Measurements from ENCODE around the gene PIGN. TPM values are rescaled to one million over a fixed set of nuclear protein-coding genes. Genes with fewer than 3 reads are reported as not detected.

Gene PIGN
- polyA plus RNA-seq, 1 donor from 2014 or later: 8.7 TPM

GRCh38 chr18:62030091-62030985 is 156.5 kb downstream of the PIGN start:
- no peak for TF ChIP-seq SMC3 (conservative IDR thresholded peaks at IDR 0.05; ENCODE audit: poor library complexity)
- no peak for TF ChIP-seq EZH2 (IDR thresholded peaks at IDR 0.05; ENCODE audit: borderline replicate concordance, insufficient read depth, low read length, poor library complexity, severe bottlenecking)
- no peak for TF ChIP-seq MXI1 (conservative IDR thresholded peaks at IDR 0.05; ENCODE audit: poor library complexity, severe bottlenecking)
- TF ChIP-seq CTCF (IDR thresholded peaks at IDR 0.05; ENCODE audit: poor library complexity, severe bottlenecking): no peak
- no peak for TF ChIP-seq POLR2AphosphoS5 (IDR thresholded peaks at IDR 0.05)
- no peak for TF ChIP-seq REST (IDR thresholded peaks at IDR 0.05; ENCODE audit: borderline replicate concordance)
- TF ChIP-seq EP300 (conservative IDR thresholded peaks at IDR 0.05; ENCODE audit: poor library complexity, severe bottlenecking): no peak
- TF ChIP-seq TAF1 (IDR thresholded peaks at IDR 0.05; ENCODE audit: low read depth): no peak
- no peak for TF ChIP-seq RAD21 (conservative IDR thresholded peaks at IDR 0.05)
- no peaks in the 10 kb centered on the region for H3K36me3 ChIP-seq (ENCODE audit: insufficient read depth, low read length)
- H4K20me1 ChIP-seq (ENCODE audit: insufficient read depth): no peaks in the 10 kb centered on the region
- H3K27me3 ChIP-seq (ENCODE audit: insufficient read depth, low read depth, low read length): no peaks in the 10 kb centered on the region
- no peak overlapping the region for H3K9ac ChIP-seq (ENCODE audit: low read length)
- no peak overlapping the region for H3K4me3 ChIP-seq (ENCODE audit: low read length)
- no peak overlapping the region for H3K27ac ChIP-seq (ENCODE audit: low read length)
- no peak overlapping the region for H2AFZ ChIP-seq (ENCODE audit: low read depth, low read length)
- H3K9me3 ChIP-seq (ENCODE audit: low read length): no peaks in the 10 kb centered on the region
- no peaks in the 10 kb centered on the region for H3F3A ChIP-seq (ENCODE audit: insufficient read depth, low read length, poor library complexity, severe bottlenecking)
- H3K4me2 ChIP-seq (ENCODE audit: low read length): no peak overlapping the region
- H3K9me2 ChIP-seq (ENCODE audit: insufficient read depth, low read length): no peaks in the 10 kb centered on the region
- no peaks in the 10 kb centered on the region for H3K79me2 ChIP-seq (replicated peaks; ENCODE audit: insufficient read depth, low read length)

- H3K9me2 ChIP-seq (ENCODE audit: insufficient read depth, low read length): no peaks in the 10 kb centered on the region
- H3K4me3 ChIP-seq (ENCODE audit: low read length): no peak overlapping the region
- TF ChIP-seq CTCF (IDR thresholded peaks at IDR 0.05; ENCODE audit: poor library complexity, severe bottlenecking) (no peak), REST (IDR thresholded peaks at IDR 0.05; ENCODE audit: borderline replicate concordance) (no peak), SMC3 (conservative IDR thresholded peaks at IDR 0.05; ENCODE audit: poor library complexity) (no peak), TAF1 (IDR thresholded peaks at IDR 0.05; ENCODE audit: low read depth) (no peak)
Measured at GRCh38 chr18:62028715-62029114, 158.1 kb downstream of the PIGN start.

More at GRCh38 chr18:62028715-62029114, 158.1 kb downstream of the PIGN start:
- H4K20me1 ChIP-seq (ENCODE audit: insufficient read depth): no peaks in the 10 kb centered on the region
- H2AFZ ChIP-seq (ENCODE audit: low read depth, low read length): no peak overlapping the region
- H3K27me3 ChIP-seq (ENCODE audit: insufficient read depth, low read depth, low read length): no peaks in the 10 kb centered on the region
- H3F3A ChIP-seq (ENCODE audit: insufficient read depth, low read length, poor library complexity, severe bottlenecking): no peaks in the 10 kb centered on the region
- H3K9ac ChIP-seq (ENCODE audit: low read length): no peak overlapping the region
- H3K4me2 ChIP-seq (ENCODE audit: low read length): no peak overlapping the region
- no peaks in the 10 kb centered on the region for H3K36me3 ChIP-seq (ENCODE audit: insufficient read depth, low read length)
- H3K79me2 ChIP-seq (replicated peaks; ENCODE audit: insufficient read depth, low read length): no peaks in the 10 kb centered on the region
- H3K9me3 ChIP-seq (ENCODE audit: low read length): no peaks in the 10 kb centered on the region
- H3K27ac ChIP-seq (ENCODE audit: low read length): no peak overlapping the region

All from neural cell (in vitro differentiated cells).